Measurements from ENCODE around the gene SUSD3.

SUSD3 gene

GRCh38 chr9:93028448-93029006 lies 30.0 kb upstream of the SUSD3 start:
- peak; percentile 40 to 50 for DNase-seq (ENCODE audit: low read depth in 1 of 2, low spot score in 1 of 2)

- no peak for DNase-seq (ENCODE audit: low read depth in 1 of 2, low spot score in 1 of 2)
Observed at GRCh38 chr9:93030642-93031628, 27.6 kb upstream of the SUSD3 start.

GRCh38 chr9:93031629-93032430 lies 26.7 kb upstream of the SUSD3 start:
- no peak for DNase-seq (ENCODE audit: low read depth in 1 of 2, low spot score in 1 of 2)

GRCh38 chr9:93032545-93032944 lies 26.0 kb upstream of the SUSD3 start:
- DNase-seq (ENCODE audit: low read depth in 1 of 2, low spot score in 1 of 2) = no peak

GRCh38 chr9:93033531-93033930 lies 25.0 kb upstream of the SUSD3 start:
- no peak for DNase-seq (ENCODE audit: low read depth in 1 of 2, low spot score in 1 of 2)

- no peak for DNase-seq (ENCODE audit: low read depth in 1 of 2, low spot score in 1 of 2)
Observed at GRCh38 chr9:93035106-93035660, 23.3 kb upstream of the SUSD3 start.

- no peak for DNase-seq (ENCODE audit: low read depth in 1 of 2, low spot score in 1 of 2)
Observed at GRCh38 chr9:93035821-93036351, 22.6 kb upstream of the SUSD3 start.

GRCh38 chr9:93036887-93037475 lies 21.5 kb upstream of the SUSD3 start:
- DNase-seq (ENCODE audit: low read depth in 1 of 2, low spot score in 1 of 2) = no peak

- no peak for DNase-seq (ENCODE audit: low read depth in 1 of 2, low spot score in 1 of 2)
Observed at GRCh38 chr9:93037476-93037971, 21.0 kb upstream of the SUSD3 start.

GRCh38 chr9:93038918-93039317 lies 19.6 kb upstream of the SUSD3 start:
- DNase-seq (ENCODE audit: low read depth in 1 of 2, low spot score in 1 of 2) = no peak

- no peak for DNase-seq (ENCODE audit: low read depth in 1 of 2, low spot score in 1 of 2)
Observed at GRCh38 chr9:93039456-93039855, 19.0 kb upstream of the SUSD3 start.

- DNase-seq (ENCODE audit: low read depth in 1 of 2, low spot score in 1 of 2) = no peak
Observed at GRCh38 chr9:93039976-93040375, 18.5 kb upstream of the SUSD3 start.

GRCh38 chr9:93040409-93040808 lies 18.1 kb upstream of the SUSD3 start:
- DNase-seq (ENCODE audit: low read depth in 1 of 2, low spot score in 1 of 2) = no peak

GRCh38 chr9:93041108-93041802 lies 17.2 kb upstream of the SUSD3 start:
- no peak for DNase-seq (ENCODE audit: low read depth in 1 of 2, low spot score in 1 of 2)

GRCh38 chr9:93043122-93043521 lies 15.4 kb upstream of the SUSD3 start:
- no peak for DNase-seq (ENCODE audit: low read depth in 1 of 2, low spot score in 1 of 2)

GRCh38 chr9:93045521-93045920 lies 13.0 kb upstream of the SUSD3 start:
- no peak for DNase-seq (ENCODE audit: low read depth in 1 of 2, low spot score in 1 of 2)

GRCh38 chr9:93048566-93049448 lies 9.7 kb upstream of the SUSD3 start:
- no peak for DNase-seq (ENCODE audit: low read depth in 1 of 2, low spot score in 1 of 2)

GRCh38 chr9:93049491-93049890 lies 9.0 kb upstream of the SUSD3 start:
- DNase-seq (ENCODE audit: low read depth in 1 of 2, low spot score in 1 of 2) = no peak

- no peak for DNase-seq (ENCODE audit: low read depth in 1 of 2, low spot score in 1 of 2)
Observed at GRCh38 chr9:93050231-93050630, 8.3 kb upstream of the SUSD3 start.

All from activated T-helper 1 cell treated with anti-CD3 and anti-CD28 coated beads, Interleukin-2, amount 50 U/mL, for 16 hours (primary cell).